ENCODE measurements around the gene SELENBP1. TPM values are rescaled to one million over a fixed set of nuclear protein-coding genes. Genes with fewer than 3 reads are reported as not detected.

SELENBP1 gene
- total RNA-seq, 1 experiment from 2014 or later: 11.8 TPM

DNA sequence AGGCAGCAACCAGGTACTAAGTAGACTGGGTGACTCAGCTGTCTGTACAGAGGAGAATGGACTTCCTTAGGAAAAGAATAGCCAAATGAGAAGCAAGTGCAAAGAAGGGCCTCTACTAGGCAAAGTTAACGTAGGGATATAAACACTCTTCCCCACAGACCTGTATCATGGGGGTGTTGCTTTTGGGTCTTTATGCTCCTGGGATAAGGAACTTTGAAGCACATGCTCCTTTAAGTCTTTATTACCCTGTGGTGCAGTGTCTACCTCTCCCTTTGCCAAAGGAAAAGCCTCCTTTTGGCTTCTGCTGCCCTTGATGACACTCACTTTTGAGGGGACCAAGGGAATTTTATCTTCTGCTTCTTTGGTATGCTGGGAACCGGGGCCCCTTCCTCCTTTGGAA lies 30.5 kb downstream of the SELENBP1 start:
- H3K36me3 ChIP-seq: 0 out of 2 replicates have a peak, but pooled peaks cover 5% of the 10 kb centered on the region
- H3K4me1 ChIP-seq: peaks cover 4% of the 10 kb centered on the region; the same call in 1 of the 2 replicates
- no peaks in the 10 kb centered on the region for H3K9me3 ChIP-seq (replicated peaks)
- H3K4me3 ChIP-seq: no peak overlapping the region
- DNase-seq: no peak
- H3K27me3 ChIP-seq: no peaks in the 10 kb centered on the region
- no peak overlapping the region for H3K27ac ChIP-seq

DNA sequence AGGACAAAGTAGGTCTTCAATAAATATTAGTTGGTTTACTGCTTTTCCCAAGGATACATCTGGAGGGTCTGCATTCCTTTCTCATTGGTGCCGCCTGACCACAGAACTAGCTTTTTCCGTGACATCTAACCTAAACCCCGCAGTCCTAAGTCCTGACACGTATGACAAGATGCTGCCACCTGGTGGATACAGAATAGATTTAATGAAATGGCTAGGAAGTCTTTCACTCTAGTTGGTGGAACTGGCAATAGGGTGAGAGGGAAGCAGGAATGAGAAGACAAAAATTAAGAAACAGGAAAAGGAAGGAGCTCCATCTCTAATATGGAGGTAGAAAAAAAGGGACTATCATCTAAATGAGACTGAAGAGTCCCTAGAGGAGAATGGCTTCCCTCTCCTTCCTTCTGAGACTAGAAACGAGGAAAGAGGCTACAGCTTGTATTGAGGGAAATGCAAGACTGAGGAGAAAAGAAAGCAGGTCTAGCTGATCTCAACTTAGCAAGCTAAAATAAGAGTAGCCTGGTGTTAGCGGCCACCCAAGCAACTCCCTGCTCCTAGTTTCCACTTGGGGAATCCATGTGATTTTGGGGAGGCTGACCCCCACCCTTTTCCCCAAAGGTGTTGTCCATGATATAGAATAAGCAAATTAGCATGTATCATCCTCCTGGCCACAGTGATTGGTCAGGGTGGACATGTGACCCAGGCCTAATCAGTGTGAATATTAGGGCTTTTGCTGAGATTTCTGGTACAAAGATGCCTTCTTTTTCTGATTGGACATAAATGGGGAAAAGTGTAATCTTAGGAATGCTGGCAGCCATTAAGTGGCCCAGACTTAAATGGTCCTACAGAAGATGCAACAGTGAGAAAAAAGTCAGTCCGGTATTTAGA lies 31.4 kb downstream of the SELENBP1 start:
- Histone ChIP-seq H3K4me3 (no peak overlapping the region), H3K9me3 (replicated peaks) (no peaks in the 10 kb centered on the region), H3K4me1 (peaks cover 4% of the 10 kb centered on the region; the same call in 1 of the 2 replicates), H3K36me3 (0 out of 2 replicates have a peak, but pooled peaks cover 5% of the 10 kb centered on the region), H3K27me3 (no peaks in the 10 kb centered on the region), H3K27ac (no peak overlapping the region)
- DNase-seq: peak; percentile 65 to 91

DNA sequence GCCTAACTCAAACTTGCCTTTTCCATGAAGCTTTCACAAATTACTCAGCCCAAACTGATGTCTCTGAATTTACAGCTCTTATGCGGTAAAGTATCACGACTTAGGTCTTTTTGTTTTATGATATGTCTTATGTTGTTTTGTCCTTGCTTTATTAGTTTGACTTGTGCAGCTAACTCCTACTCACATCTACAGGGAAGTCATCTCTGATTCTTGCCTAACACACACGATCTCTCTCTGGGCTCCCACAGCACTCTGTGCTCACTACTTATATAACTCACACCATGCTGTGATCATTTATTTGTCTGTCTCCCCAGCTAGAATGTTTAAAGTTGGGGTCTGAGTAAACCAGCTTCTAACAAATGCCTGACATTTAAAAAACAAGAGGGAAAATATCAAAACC lies 35.9 kb downstream of the SELENBP1 start:
- peaks cover 4% of the 10 kb centered on the region; the same call in 1 of the 2 replicates for H3K4me1 ChIP-seq
- H3K27me3 ChIP-seq: no peaks in the 10 kb centered on the region
- H3K27ac ChIP-seq: no peak overlapping the region
- no peak for DNase-seq
- H3K36me3 ChIP-seq: no peaks in the 10 kb centered on the region
- no peak overlapping the region for H3K4me3 ChIP-seq
- H3K9me3 ChIP-seq (replicated peaks): no peaks in the 10 kb centered on the region

DNA sequence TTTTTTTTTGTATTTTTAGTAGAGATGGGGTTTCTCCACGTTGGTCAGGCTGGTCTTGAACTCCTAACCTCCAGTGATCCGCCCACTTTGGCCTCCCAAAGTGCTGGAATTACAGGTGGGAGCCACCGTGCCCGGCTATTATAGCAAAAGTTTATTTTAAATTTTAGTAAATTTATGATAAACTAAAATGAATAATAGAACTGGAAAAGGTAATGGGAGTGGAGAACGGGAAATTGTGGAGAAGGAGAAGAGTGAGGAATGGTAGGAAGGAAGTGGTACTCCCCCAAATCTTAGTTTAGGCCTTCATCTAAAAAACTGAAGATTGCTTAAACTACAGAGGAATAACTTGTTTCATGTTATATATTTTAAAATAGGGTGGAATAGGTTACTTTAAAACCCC lies 37.7 kb downstream of the SELENBP1 start:
- no peak overlapping the region for H3K4me3 ChIP-seq
- no peak for DNase-seq

DNA sequence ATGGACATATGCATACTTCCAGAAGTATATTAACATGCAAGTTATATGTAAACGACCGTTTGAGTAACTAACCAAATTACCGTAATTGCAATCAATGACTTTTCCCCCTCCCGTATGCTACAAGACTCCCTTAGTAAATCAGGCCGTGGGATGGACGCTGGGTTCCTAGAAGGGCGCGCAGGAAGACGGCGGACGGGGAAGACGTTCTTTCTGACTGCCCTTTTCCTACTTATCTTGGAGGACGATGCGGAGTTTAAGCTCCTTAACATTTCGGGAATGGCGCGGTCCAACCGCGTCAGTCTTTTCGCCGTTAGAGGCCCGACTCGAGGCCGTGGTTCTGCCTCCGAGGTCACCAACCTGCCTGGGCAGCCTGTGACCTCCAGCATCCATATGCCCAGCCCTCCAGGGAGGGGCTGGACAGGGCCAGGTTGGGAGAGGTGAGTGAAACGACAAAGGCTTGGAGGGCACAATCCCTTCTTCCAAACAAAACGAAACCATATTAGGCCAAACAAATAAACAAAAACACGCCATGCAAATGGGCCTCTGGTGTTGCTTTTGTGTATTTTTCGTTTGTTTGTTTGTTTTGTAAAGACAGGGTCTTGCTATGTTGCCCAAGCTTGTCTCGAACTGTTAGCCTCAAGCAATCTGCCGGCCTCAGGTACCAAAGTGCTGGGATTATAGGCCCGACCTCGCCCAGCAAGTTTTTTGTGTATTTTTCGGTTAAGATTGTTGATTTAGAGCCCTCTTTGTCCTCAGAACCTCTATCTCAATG lies 44.4 kb downstream of the SELENBP1 start:
- peak overlapping the region; percentile 76 for H3K4me3 ChIP-seq
- H3K4me1 ChIP-seq: peaks cover 5% of the 10 kb centered on the region
- peaks cover 8% of the 10 kb centered on the region; the same call in 1 of the 2 replicates for H3K36me3 ChIP-seq
- no peak overlapping the region; the same call in 1 of the 2 replicates for H3K27ac ChIP-seq
- H3K9me3 ChIP-seq (replicated peaks): no peaks in the 10 kb centered on the region
- H3K27me3 ChIP-seq: no peaks in the 10 kb centered on the region
- DNase-seq: no peak

More for the DNA sequence above, 37.7 kb downstream of the SELENBP1 start:
- Histone ChIP-seq H3K27ac (no peak overlapping the region), H3K36me3 (no peaks in the 10 kb centered on the region), H3K4me1 (no peaks in the 10 kb centered on the region), H3K27me3 (no peaks in the 10 kb centered on the region), H3K9me3 (replicated peaks) (no peaks in the 10 kb centered on the region)

DNA sequence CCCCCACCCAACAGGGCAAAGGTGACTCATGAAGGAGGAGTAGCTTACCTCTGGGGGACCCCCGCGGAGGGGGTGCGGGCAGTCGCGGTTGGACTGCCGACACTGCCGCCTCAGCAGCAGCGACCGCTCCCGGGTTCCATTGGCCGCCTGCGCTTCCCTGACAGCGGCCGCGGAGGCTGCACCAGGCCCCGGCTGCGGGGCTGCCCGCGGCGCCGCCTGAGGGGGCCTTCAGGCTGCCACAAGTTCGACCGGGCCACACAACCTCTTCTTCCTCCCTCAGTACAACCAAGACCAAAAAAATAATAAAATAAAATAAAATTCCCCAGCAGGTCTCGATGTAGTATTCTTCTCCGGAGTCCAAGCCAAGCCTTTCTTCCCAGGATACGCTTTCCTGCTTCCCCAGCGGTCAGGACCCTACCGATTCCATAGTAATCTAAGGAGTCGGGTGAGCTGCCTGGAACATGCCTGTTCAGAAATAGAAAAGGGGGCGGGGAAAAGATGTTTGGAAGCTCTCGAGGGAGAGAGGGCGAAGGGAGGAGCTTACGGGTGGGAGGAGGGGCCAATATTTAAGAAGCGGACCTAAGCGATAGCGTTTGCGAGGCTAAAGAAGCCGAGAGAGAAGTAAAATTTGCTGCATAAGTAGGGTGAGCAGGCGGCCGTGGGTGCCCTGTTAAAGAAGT lies 45.1 kb downstream of the SELENBP1 start, which contains the start of gene PI4KB:
PI4KB (minus strand) TSS at position 194 of the 680 bp plus-strand sequence. CDS start 10,935 bp downstream, outside the sequence.
- Histone ChIP-seq H3K27me3 (no peaks in the 10 kb centered on the region), H3K4me1 (peaks cover 5% of the 10 kb centered on the region), H3K36me3 (peaks cover 8% of the 10 kb centered on the region; the same call in 1 of the 2 replicates), H3K4me3 (peak within 1 kb of the TSS; percentile 76), H3K27ac (peak within 1 kb of the TSS; percentile 99), H3K9me3 (replicated peaks) (no peaks in the 10 kb centered on the region)
- DNase-seq: peak; percentile 96 to 98

DNA sequence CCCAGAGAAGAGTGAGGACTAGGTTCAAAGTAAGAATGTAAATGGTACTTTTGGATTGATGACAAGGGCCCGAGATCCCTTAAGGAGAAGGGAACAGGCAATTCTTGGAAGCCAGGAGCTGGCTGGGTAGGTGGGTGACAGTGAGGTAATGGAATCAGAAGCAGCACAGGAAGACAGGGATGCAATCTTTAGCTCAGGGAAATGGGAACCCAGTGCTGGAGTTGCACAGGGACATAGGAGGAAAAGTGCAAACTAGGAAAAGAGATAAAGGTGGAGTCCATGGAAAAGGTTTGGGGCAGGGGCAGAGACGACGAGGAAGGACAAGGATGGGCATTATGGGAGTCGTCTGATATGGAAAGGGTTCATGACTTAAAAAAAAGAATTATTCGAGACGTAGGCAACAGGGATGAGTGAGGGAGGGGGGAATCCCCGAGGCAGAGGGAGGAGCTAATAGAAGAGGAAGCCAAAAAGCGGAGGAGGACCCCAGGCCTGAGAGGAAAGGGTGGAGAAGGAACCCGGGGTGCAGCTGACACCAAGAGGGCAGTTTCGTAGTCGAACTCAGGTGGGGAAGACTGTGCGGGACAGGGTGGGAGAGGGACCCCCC lies 45.8 kb downstream of the SELENBP1 start:
- DNase-seq: peak; percentile 56 to 62
- Histone ChIP-seq H3K27ac (peak overlapping the region; percentile 99), H3K9me3 (replicated peaks) (no peaks in the 10 kb centered on the region), H3K4me1 (peaks cover 5% of the 10 kb centered on the region), H3K4me3 (peak overlapping the region; percentile 76), H3K27me3 (no peaks in the 10 kb centered on the region), H3K36me3 (peaks cover 8% of the 10 kb centered on the region; the same call in 1 of the 2 replicates)

DNA sequence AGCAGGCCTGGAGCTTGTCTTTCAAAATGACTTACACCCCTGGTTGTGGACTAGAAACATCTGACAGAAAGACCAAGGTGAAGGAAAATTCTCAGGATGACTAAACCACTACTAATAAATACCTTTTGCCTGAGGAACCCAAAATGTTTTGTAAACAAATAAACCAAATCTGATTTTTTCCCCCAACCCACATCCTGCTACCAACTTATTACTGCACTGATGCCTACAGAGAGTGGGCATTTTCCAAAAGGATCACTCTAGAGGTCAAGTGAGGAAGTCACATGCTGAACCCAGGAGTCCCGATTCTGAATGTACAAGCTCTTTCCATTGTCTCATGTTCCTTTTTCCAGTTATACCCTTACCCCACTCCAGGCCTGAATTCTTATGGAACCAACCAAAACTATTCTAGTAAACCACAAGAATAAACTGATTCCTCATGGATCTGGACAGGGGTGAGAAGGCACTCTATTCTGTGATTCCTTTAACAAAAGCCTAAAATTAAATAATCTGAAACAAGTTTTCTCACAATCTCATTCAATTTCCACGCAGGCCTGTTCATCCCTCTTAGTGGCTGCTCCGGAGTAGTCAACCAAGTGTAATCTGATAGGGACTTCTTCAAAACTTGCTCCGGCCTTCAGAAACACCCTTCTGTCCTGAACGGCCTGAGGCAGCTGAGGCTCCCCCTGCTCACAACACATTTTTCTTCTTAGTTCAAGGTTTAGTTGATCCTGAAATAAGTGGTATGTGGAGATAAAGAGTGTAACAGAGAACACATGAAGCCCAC lies 46.7 kb downstream of the SELENBP1 start:
- peaks cover 5% of the 10 kb centered on the region for H3K4me1 ChIP-seq
- H3K27me3 ChIP-seq: no peaks in the 10 kb centered on the region
- H3K9me3 ChIP-seq (replicated peaks): no peaks in the 10 kb centered on the region
- peaks cover 8% of the 10 kb centered on the region; the same call in 1 of the 2 replicates for H3K36me3 ChIP-seq
- no peak for DNase-seq
- H3K4me3 ChIP-seq: peak overlapping the region; percentile 76
- peak overlapping the region; percentile 31 for H3K27ac ChIP-seq

DNA sequence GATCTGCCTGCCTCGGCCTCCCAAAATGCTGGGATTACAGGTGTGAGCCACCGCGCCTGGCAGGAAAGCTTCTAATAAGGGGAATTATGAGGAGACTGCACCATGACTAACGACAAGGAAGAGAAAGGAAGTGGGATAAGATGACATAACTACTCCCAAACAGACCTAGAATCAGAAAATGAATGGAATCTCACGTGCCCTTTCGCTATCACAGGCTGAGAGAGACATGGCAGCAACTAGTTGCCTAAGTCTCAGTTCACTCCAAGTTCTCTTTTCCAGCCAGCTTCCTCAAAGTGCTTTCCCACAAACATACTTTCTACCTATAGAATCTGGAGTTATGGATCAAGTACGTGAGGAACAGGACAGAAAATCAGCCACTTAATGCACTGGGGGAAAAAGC lies 47.3 kb downstream of the SELENBP1 start:
- H3K27ac ChIP-seq: peak overlapping the region; percentile 31
- no peaks in the 10 kb centered on the region for H3K27me3 ChIP-seq
- H3K4me3 ChIP-seq: no peak overlapping the region
- peaks cover 5% of the 10 kb centered on the region for H3K4me1 ChIP-seq
- no peak for DNase-seq
- H3K9me3 ChIP-seq (replicated peaks): no peaks in the 10 kb centered on the region
- H3K36me3 ChIP-seq: peaks cover 8% of the 10 kb centered on the region; the same call in 1 of the 2 replicates

DNA sequence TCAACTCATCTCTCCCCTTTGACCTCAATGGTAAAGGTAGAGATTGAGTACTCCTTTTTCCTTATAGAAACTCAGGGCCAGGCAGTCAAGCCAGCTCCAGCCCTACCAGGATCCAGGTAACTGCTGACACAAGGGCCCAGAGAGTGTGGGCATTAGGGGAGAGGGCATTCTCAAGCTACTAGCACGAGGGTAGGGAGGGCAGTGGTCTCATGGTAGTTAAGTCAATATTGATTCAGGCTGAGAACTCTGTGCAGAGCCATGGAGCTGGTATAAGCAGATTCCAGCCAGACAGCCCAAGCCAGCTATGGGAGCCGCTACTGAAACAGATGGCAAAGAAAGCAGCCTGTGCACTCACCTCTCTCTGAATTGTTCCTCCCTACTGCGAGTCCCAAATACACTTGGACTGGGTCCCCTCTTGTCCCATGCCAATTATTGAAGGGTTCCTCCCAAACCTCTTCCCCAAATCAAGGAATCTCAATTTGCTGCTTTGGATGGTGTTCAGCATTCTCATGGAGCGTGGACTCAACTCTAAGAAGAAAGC lies 48.0 kb downstream of the SELENBP1 start:
- Histone ChIP-seq H3K4me3 (no peak overlapping the region), H3K4me1 (peaks cover 5% of the 10 kb centered on the region), H3K27ac (no peak overlapping the region), H3K27me3 (no peaks in the 10 kb centered on the region), H3K9me3 (replicated peaks) (no peaks in the 10 kb centered on the region), H3K36me3 (peaks cover 8% of the 10 kb centered on the region; the same call in 1 of the 2 replicates)
- DNase-seq: no peak

DNA sequence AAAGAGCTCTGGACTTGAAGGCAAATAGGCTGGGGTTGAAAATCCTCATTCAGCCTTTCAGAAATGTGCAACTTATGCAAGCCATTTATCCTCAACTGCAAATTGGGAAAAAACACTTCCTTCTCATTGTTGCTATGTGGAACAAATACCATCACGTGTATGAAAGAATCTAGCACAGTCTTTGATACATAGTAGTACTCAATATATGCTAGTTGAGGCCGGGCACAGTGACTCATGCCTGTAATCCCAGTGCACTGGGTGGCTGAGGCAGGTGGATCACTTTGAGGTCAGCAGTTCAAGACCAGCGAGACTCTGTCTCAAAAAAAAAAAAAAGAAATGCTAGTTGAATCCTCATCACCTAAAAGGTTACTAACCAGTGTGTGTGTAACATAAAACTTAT lies 53.5 kb downstream of the SELENBP1 start:
- Histone ChIP-seq H3K9me3 (replicated peaks) (no peaks in the 10 kb centered on the region), H3K27me3 (no peaks in the 10 kb centered on the region), H3K27ac (no peak overlapping the region), H3K36me3 (peaks cover 19% of the 10 kb centered on the region), H3K4me3 (no peak overlapping the region), H3K4me1 (peaks cover 7% of the 10 kb centered on the region)
- no peak for DNase-seq

DNA sequence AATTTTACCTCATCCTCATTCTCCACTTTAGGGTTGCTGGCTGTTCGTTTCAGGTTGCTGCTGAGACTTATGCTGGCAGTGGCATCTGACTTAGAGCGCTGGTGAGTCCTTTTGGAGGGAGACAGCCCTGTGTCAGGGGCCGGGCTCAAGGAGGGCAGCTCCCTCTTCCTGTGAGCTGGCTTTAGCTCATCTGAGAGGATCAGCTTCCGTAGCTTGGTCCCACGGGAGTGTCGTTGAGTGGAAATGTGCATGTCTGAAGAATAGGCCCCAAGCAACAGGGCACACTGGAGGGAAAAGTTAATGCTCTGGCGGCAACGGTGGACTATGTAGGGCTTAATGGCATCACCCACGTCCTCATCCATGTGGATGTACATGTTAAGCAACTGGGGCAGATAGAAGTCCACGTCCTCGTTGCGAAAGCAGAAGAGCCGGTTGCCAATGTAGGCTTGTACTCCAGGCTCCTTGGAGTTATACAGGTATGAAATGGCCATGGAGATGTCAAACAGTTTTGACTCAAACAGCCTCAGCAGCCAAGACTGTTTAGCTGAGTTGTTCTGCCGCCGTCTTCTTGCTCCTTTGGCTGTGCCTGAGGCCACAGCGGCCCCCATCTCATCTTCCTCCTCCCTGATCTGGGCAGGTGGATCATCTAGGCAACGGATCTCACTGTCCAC lies 56.8 kb downstream of the SELENBP1 start:
- no peak for DNase-seq
- no peak overlapping the region for H3K4me3 ChIP-seq
- peaks cover 33% of the 10 kb centered on the region for H3K4me1 ChIP-seq
- no peaks in the 10 kb centered on the region for H3K9me3 ChIP-seq (replicated peaks)
- no peaks in the 10 kb centered on the region for H3K27me3 ChIP-seq
- no peak overlapping the region for H3K27ac ChIP-seq
- peaks cover 14% of the 10 kb centered on the region for H3K36me3 ChIP-seq

Data from SJCRH30 (cell line).